Fibroblast of mammary gland (primary cell): ENCODE measurements around the gene SP100.

Experiments used
- DNase-seq: peaks from one replicate; pipeline ENCODE4 v3.0.0-alpha.2; 2010; ENCODE audit warnings: low read depth
- H3K4me3 ChIP-seq: 2 replicates; pipeline ENCODE4 v1.5.1; 2011; ENCODE audit warnings: low read depth, mild to moderate bottlenecking, low read length, moderate library complexity; ENCODE audit not compliant: control insufficient read depth
- CTCF ChIP-seq: conservative IDR thresholded peaks from 2 replicates; pipeline ENCODE4 v1.5.1; 2011; ENCODE audit warnings: low read depth, low read length, inconsistent platforms; ENCODE audit not compliant: control insufficient read depth, insufficient read depth

The SP100 gene

GRCh38 chr2:230552181-230552580, 136.2 kb downstream of the SP100 start:
- H3K4me3 ChIP-seq = no peak overlapping the region
- no peak for TF ChIP-seq CTCF
- DNase-seq = no peak

DNA sequence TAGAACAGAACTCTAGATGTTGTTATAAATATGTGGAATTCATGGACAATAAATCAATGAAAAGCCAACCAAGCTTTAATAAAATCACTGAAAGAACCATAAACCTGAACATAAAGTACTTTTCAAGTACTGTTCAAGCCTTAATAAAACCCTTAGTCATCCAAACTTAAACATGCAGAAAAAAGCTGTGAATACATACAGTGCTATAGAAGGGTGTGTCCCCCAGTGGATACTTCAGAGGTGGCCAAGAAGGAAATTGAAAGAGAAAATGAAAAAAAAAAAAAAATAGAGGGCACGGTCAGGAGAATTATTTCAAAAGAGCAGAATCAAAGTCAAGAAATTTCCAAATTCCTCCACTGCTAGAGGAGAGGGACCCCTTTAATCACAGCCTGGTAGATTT, 141.1 kb downstream of the SP100 start:
- H3K4me3 ChIP-seq = no peak overlapping the region
- DNase-seq = no peak
- no peak for TF ChIP-seq CTCF

DNA sequence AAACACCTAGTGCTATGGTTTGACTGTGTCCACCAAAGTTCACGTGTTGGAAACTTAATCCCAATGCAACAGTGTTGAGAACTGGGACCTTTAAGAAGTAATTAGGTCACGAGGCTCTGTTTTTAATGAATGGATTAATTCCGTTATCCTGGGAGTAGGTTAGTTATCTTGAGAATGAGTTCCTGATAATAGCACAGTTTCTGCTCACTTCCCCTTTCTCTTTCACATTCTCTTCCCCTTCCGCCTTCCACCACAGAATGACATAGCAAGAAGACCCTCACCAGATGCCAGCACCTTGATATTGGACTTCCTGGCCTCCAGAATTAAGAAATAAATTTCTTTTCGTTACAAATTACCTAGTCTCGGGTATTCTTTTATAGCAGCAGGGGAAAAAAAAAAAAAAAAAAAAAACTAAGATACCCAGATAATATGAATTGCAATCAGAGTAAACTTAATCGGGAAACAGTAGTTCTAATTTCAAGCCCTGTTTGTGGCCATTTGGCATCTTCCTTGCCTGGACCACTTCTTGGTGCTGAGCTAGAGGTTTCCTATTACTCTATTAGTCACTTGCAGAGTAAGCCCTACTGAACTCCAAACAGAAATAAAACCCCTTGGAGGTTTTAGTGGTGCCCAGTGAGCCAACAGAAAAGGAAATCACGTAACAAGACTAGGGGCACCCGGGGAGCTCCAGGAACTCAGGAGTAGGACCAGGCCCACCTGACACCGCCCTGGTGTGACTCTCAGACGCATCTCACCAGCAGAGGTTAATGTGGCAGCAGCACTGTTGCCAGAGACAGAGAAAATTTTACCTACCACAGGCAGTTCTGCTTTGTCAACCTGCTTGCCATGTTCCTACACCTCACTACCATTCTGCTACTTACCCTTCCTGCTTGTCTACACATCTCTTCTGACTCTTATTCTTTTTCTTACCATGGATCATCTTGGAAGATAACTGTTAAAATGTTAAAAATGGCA, 149.1 kb downstream of the SP100 start:
- H3K4me3 ChIP-seq = no peak overlapping the region
- no peak for TF ChIP-seq CTCF
- DNase-seq = no peak

GRCh38 chr2:230569298-230569697, 153.3 kb downstream of the SP100 start:
- no peak for TF ChIP-seq CTCF
- no peak for DNase-seq
- no peak overlapping the region for H3K4me3 ChIP-seq

DNA sequence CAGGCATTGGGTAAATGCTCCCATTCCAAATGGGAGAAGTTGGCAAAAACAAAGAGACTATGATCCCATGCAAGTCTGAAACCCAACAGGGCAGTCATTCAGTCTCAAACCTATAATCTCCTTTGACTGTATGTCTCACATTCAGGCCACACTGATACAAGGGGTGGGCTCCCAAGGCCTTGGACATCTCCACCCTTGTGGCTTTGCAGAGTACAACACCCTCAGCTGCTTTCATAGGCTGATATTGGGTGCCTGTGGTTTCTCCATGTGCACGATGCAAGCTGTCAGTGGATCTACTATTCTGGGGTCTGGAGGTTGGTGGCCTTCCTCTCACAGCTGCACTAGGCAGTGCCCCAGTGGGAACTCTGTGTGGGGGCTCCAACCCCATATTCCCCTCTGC, 155.0 kb downstream of the SP100 start:
- no peak for TF ChIP-seq CTCF
- no peak for DNase-seq
- H3K4me3 ChIP-seq = no peak overlapping the region

DNA sequence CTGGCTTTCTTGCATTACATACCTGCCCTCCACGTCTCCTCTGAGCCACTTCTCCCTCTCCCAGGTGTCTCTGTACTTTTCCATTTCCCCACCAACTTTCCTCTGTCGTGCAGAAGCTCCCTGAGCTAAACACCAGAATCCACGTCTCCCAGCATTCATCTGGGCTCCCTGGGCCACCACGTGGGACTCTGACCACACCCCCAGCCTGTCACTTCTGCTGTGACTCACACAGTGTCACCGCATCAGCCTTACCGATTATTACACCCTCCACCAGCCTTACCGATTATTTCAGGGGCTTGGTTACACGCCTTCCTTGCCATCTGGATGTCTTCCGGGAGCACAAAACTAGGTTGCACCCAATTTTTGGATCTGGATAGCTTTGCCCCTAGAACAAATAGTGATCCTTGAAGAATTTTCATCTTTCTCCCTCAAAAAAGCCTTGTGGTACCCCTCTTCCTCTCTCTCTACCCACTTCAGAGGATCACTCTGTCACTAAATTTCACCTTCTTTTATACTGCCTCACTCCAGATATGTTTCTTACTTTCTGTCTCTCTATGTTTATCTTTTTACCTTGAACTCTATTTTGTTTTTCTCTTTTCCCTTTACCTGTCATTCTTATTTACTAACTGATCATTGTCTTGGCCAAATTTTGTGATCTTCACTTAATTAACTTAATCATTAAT, 159.8 kb downstream of the SP100 start:
- no peak for TF ChIP-seq CTCF
- DNase-seq = no peak
- H3K4me3 ChIP-seq = no peak overlapping the region
